WTC11 (cell line): ENCODE measurements around the gene ASIC3. TPM values are rescaled to one million over a fixed set of nuclear protein-coding genes. Genes with fewer than 3 reads are reported as not detected.

Source experiments
- ATAC-seq: fragments of 200-7000 bp; cut with Tn5 transposase; 2 replicates; pipeline ENCODE4 v1.10.0; 2021; ENCODE audit warnings: mild to moderate bottlenecking, moderate library complexity
- CTCF ChIA-PET: fragments of 300-600 bp; sonication (Branson Sonifier 250); formaldehyde crosslinking; loops from one replicate; lab custom pipeline; 2021; ENCODE audit warnings: antibody characterized with exemption; lab: Charles Lee
- POLR2A ChIA-PET: fragments of 350-600 bp; sonication (Branson Sonifier 250); formaldehyde crosslinking; loops from one replicate; lab custom pipeline; 2021; ENCODE audit warnings: antibody characterized with exemption; lab: Charles Lee
- DNase-seq: peaks from one replicate; pipeline ENCODE4 v3.0.0; 2021; ENCODE audit warnings: low spot score
- H3K27ac Mint-ChIP-seq: 2 replicates; pipeline ENCODE4 v1.8.0; 2021; ENCODE audit warnings: mixed read lengths
- H3K27me3 Mint-ChIP-seq: 2 replicates; pipeline ENCODE4 v1.8.0; 2021; ENCODE audit warnings: low read depth, mild to moderate bottlenecking, moderate library complexity, mixed read lengths
- H3K36me3 Mint-ChIP-seq: 2 replicates; pipeline ENCODE4 v1.8.0; 2021; ENCODE audit warnings: mixed read lengths
- H3K4me1 Mint-ChIP-seq: 2 replicates; pipeline ENCODE4 v1.8.0; 2022; ENCODE audit warnings: mixed read lengths
- H3K4me3 Mint-ChIP-seq: 2 replicates; pipeline ENCODE4 v1.8.0; 2021; ENCODE audit warnings: mild to moderate bottlenecking, moderate library complexity, mixed read lengths
- H3K9me3 Mint-ChIP-seq: 2 replicates; pipeline ENCODE4 v1.8.0; 2021; ENCODE audit warnings: mixed read lengths
- ATF2 ChIP-seq: sonication (generic); formaldehyde crosslinking; IDR thresholded peaks from 2 replicates; pipeline ENCODE4 v1.8.1; 2022; ENCODE audit warnings: low read depth, missing genetic modification reagents, borderline replicate concordance
- FOXP1 ChIP-seq: sonication (generic); formaldehyde crosslinking; IDR thresholded peaks from 2 replicates; pipeline ENCODE4 v1.8.0; 2022; ENCODE audit warnings: missing genetic modification reagents, mild to moderate bottlenecking, moderate library complexity, borderline replicate concordance
- GRHL2 ChIP-seq: fragments of 250-450 bp; sonication (Bioruptor Pico); IDR thresholded peaks from 2 replicates; pipeline ENCODE4 v1.8.0; 2022; ENCODE audit warnings: mild to moderate bottlenecking, moderate library complexity; ENCODE audit not compliant: insufficient replicate concordance, severe bottlenecking
- IRF2 ChIP-seq: sonication (generic); formaldehyde crosslinking; IDR thresholded peaks from 2 replicates; pipeline ENCODE4 v1.8.0; 2022; ENCODE audit warnings: low read depth, missing genetic modification reagents, borderline replicate concordance
- KAT7 ChIP-seq: sonication (generic); formaldehyde crosslinking; IDR thresholded peaks from 2 replicates; pipeline ENCODE4 v1.8.1; 2023; ENCODE audit warnings: missing genetic modification reagents, mild to moderate bottlenecking, borderline replicate concordance
- NFATC4 ChIP-seq: fragments of 250-450 bp; sonication (Bioruptor Pico); IDR thresholded peaks from 2 replicates; pipeline ENCODE4 v1.9.0; 2021; ENCODE audit warnings: mild to moderate bottlenecking
- RORB ChIP-seq: fragments of 250-450 bp; sonication (Bioruptor Pico); IDR thresholded peaks from 2 replicates; pipeline ENCODE4 v1.9.0; 2021; ENCODE audit warnings: mild to moderate bottlenecking
- TEAD4 ChIP-seq: sonication (generic); formaldehyde crosslinking; IDR thresholded peaks from 2 replicates; pipeline ENCODE4 v1.8.0; 2022; ENCODE audit warnings: mild to moderate bottlenecking, missing genetic modification reagents
- ZNF219 ChIP-seq: sonication (generic); formaldehyde crosslinking; IDR thresholded peaks from 2 replicates; pipeline ENCODE4 v1.8.0; 2023; ENCODE audit warnings: missing genetic modification reagents, mild to moderate bottlenecking, borderline replicate concordance
- ZNF281 ChIP-seq: sonication (generic); formaldehyde crosslinking; IDR thresholded peaks from 2 replicates; pipeline ENCODE4 v1.8.0; 2023; ENCODE audit warnings: mild to moderate bottlenecking, missing genetic modification reagents
- ZNF317 ChIP-seq: sonication (generic); formaldehyde crosslinking; IDR thresholded peaks from 2 replicates; pipeline ENCODE4 v1.8.1; 2023; ENCODE audit warnings: low read depth, mild to moderate bottlenecking, moderate library complexity, missing genetic modification reagents, borderline replicate concordance
- total RNA-seq: library from RNA; stranded (reverse); gene quantifications from 3 replicates; pipeline ENCODE4 v1.2.3, GENCODE V29; 2021
- TF ChIP-seq, protein P1 (sequence below): fragments of 250-450 bp; sonication (Bioruptor Pico); IDR thresholded peaks from 2 replicates; pipeline ENCODE4 v1.9.0; 2021; ENCODE audit warnings: mild to moderate bottlenecking, borderline replicate concordance
- TF ChIP-seq, protein P2 (sequence below): fragments of 200-600 bp; IDR thresholded peaks from 2 replicates; pipeline ENCODE4 v1.8.0; 2022; ENCODE audit warnings: antibody characterized with exemption

Gene ASIC3
- total RNA-seq, 1 experiment from 2014 or later = 5.5 TPM

GRCh38 chr7:151056283-151056665, 7.9 kb downstream of the ASIC3 start:
- CTCF ChIA-PET = interaction anchor here (1.5 to 2.5 kb wide), 6 partner anchors 21 to 55 kb away, joined by 3 to 22 read pairs (median 8); partner anchors contain the start of gene ABCB8

DNA sequence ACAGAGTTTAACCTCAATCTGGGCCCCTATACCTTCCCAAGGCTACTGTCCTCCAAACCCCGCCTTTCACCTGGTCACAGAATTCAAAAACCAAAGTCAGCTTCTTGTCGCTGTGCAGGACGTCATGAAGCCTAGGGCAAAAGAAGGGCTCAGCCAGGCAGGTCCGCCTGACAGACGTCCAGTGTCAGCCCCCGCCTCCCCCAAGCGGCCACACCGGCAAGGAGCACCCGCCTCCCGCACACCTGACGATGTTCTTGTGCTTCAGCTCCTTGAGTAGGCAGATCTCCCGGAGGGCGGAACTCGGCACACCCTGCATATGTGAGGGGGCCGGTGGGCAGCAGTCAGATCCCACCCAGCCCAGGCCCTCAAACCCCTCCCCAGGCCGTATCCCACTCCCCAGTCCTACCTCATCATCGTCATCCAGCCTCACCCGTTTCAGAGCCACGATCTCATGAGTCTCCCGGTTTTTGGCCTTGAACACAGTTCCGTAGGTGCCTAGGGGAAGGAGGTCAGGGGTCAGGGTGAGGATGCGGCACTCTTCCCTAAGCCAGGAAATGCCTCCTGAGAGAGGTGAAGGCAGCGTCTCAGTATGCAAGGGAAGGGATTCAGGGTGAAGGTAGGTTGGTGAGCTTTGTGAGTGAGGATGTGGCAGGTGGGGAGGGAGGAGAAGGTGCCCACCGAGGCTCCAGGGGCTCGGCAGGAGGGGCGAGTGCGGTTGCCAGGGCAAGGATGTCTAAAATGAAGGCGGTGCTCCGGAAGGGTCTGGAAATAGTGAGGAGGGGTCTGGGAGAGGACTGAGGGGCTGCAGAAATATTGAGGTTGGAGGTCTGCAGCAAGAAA, 8.6 kb downstream of the ASIC3 start:
- Mint-ChIP-seq H3K27ac (peak overlapping the region; percentile 36), H3K9me3 (no peaks in the 10 kb centered on the region)
- POLR2A ChIA-PET = interaction anchor here (0.6 kb wide), 1 partner anchor 1974 kb away, joined by 3 read pairs; no protein-coding TSS in a partner anchor

More at GRCh38 chr7:151056283-151056665, 7.9 kb downstream of the ASIC3 start:
- no peak for DNase-seq
- H3K27ac Mint-ChIP-seq = no peak overlapping the region
- no peaks in the 10 kb centered on the region; the same call in 1 of the 2 replicates for H3K36me3 Mint-ChIP-seq
- POLR2A ChIA-PET = no interaction called here
- no peak for TF ChIP-seq ATF2 (CRISPR knock-in tag)
- TF ChIP-seq ZNF281 (CRISPR knock-in tag) = no peak
- TF ChIP-seq TEAD4 (CRISPR knock-in tag) = no peak
- TF ChIP-seq IRF2 (CRISPR knock-in tag) = no peak
- no peak for TF ChIP-seq KAT7 (CRISPR knock-in tag)
- no peak for TF ChIP-seq ZNF219 (CRISPR knock-in tag)
- no peak for TF ChIP-seq RORB (CRISPR knock-in tag)
- TF ChIP-seq, all 79 proteins: peak for 0
- H3K27me3 Mint-ChIP-seq = peaks cover 19% of the 10 kb centered on the region
- H3K9me3 Mint-ChIP-seq = no peaks in the 10 kb centered on the region
- peaks cover 31% of the 10 kb centered on the region for H3K4me1 Mint-ChIP-seq
- peak overlapping the region; percentile 98 for H3K4me3 Mint-ChIP-seq
- ATAC-seq = no peak

DNA sequence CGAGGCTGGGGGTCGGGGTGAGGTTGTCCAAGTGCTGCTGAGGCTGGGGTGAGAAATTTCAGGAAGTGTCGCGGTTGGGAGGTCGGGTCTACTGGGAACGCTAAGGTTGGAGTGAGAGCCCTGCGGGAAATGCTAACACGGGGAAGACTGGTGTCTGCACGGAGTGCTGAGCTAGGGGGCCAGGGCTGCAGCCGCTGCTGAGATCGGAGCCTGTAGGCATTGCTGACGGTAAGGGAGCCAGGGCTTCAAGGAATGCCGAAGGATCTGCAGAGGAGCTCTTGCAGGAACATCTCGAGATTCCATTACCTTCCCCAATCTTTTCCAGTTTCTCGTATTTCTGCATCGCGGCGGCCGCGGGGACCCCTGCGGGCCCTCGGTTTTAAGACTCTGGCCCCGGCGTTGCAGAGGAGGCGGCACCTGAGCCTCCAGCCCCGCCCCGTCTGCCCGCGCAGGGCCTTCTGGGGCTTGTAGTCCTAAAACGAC, 9.2 kb downstream of the ASIC3 start, which contains the start of gene CDK5:
Gene CDK5 (minus strand): TSS at position 392 of the 483 bp plus-strand sequence. CDS start 49 bp downstream, at position 343.
- H3K4me1 Mint-ChIP-seq = peaks cover 40% of the 10 kb centered on the region
- CTCF ChIA-PET = interaction anchor here (0.9 to 2.7 kb wide), 10 partner anchors 10 to 65 kb away, joined by 3 to 22 read pairs (median 7); partner anchors contain the start of gene ABCB8
- POLR2A ChIA-PET = interaction anchor here (0.6 kb wide), 1 partner anchor 1975 kb away, joined by 3 read pairs; no protein-coding TSS in a partner anchor
- TF ChIP-seq GRHL2 (no peak), RORB (CRISPR knock-in tag) (no peak), NFATC4 (CRISPR knock-in tag) (no peak), ZNF317 (CRISPR knock-in tag) (no peak), ATF2 (CRISPR knock-in tag) (no peak), TEAD4 (CRISPR knock-in tag) (no peak), FOXP1 (CRISPR knock-in tag) (no peak)
- TF ChIP-seq, protein P1, sequence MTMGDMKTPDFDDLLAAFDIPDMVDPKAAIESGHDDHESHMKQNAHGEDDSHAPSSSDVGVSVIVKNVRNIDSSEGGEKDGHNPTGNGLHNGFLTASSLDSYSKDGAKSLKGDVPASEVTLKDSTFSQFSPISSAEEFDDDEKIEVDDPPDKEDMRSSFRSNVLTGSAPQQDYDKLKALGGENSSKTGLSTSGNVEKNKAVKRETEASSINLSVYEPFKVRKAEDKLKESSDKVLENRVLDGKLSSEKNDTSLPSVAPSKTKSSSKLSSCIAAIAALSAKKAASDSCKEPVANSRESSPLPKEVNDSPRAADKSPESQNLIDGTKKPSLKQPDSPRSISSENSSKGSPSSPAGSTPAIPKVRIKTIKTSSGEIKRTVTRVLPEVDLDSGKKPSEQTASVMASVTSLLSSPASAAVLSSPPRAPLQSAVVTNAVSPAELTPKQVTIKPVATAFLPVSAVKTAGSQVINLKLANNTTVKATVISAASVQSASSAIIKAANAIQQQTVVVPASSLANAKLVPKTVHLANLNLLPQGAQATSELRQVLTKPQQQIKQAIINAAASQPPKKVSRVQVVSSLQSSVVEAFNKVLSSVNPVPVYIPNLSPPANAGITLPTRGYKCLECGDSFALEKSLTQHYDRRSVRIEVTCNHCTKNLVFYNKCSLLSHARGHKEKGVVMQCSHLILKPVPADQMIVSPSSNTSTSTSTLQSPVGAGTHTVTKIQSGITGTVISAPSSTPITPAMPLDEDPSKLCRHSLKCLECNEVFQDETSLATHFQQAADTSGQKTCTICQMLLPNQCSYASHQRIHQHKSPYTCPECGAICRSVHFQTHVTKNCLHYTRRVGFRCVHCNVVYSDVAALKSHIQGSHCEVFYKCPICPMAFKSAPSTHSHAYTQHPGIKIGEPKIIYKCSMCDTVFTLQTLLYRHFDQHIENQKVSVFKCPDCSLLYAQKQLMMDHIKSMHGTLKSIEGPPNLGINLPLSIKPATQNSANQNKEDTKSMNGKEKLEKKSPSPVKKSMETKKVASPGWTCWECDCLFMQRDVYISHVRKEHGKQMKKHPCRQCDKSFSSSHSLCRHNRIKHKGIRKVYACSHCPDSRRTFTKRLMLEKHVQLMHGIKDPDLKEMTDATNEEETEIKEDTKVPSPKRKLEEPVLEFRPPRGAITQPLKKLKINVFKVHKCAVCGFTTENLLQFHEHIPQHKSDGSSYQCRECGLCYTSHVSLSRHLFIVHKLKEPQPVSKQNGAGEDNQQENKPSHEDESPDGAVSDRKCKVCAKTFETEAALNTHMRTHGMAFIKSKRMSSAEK (CRISPR knock-in tag) = no peak
- ATAC-seq = peak; percentile 2
- H3K9me3 Mint-ChIP-seq = no peaks in the 10 kb centered on the region
- H3K27ac Mint-ChIP-seq = peak within 1 kb of the TSS; percentile 93
- DNase-seq = no peak
- no peaks in the 10 kb centered on the region; the same call in 1 of the 2 replicates for H3K36me3 Mint-ChIP-seq
- peaks cover 10% of the 10 kb centered on the region for H3K27me3 Mint-ChIP-seq
- H3K4me3 Mint-ChIP-seq = peak within 1 kb of the TSS; percentile 98

More for the DNA sequence above, 8.6 kb downstream of the ASIC3 start:
- peaks cover 37% of the 10 kb centered on the region for H3K4me1 Mint-ChIP-seq
- CTCF ChIA-PET = interaction anchor here (0.9 to 2.7 kb wide), 10 partner anchors 11 to 64 kb away, joined by 3 to 22 read pairs (median 7); partner anchors contain the start of gene ABCB8
- peak; percentile 69 for DNase-seq
- no peaks in the 10 kb centered on the region; the same call in 1 of the 2 replicates for H3K36me3 Mint-ChIP-seq
- no peak for TF ChIP-seq ZNF219 (CRISPR knock-in tag)
- TF ChIP-seq, protein P2, sequence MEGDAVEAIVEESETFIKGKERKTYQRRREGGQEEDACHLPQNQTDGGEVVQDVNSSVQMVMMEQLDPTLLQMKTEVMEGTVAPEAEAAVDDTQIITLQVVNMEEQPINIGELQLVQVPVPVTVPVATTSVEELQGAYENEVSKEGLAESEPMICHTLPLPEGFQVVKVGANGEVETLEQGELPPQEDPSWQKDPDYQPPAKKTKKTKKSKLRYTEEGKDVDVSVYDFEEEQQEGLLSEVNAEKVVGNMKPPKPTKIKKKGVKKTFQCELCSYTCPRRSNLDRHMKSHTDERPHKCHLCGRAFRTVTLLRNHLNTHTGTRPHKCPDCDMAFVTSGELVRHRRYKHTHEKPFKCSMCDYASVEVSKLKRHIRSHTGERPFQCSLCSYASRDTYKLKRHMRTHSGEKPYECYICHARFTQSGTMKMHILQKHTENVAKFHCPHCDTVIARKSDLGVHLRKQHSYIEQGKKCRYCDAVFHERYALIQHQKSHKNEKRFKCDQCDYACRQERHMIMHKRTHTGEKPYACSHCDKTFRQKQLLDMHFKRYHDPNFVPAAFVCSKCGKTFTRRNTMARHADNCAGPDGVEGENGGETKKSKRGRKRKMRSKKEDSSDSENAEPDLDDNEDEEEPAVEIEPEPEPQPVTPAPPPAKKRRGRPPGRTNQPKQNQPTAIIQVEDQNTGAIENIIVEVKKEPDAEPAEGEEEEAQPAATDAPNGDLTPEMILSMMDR = peak; percentile 24; the same call in 1 of the 2 replicates
- TF ChIP-seq, all 79 proteins: peak for 1
- ATAC-seq = peak; percentile 1; the same call in 1 of the 2 replicates
- Mint-ChIP-seq H3K4me3 (peak overlapping the region; percentile 98), H3K27me3 (peaks cover 17% of the 10 kb centered on the region)
